Gastrocnemius medialis (tissue), 4 donors: ENCODE results near the gene PAQR8.

Experiments used
- CTCF ChIP-seq, 5 experiments: fragments of 450-650 bp in 3 of 5; fragments of 200-600 bp in 2 of 5; sonication (generic) in 2 of 5; IDR thresholded peaks in 4 of 5; conservative IDR thresholded peaks in 1 of 5; 1 replicate in 4 of 5; 2 replicates in 1 of 5; pipeline ENCODE4 v1.5.1; 2016 to 2019; ENCODE audit warnings: antibody characterized with exemption in 5 of 5, mild to moderate bottlenecking in 3 of 5, moderate library complexity in 3 of 5
- POLR2A ChIP-seq, 2 donors: fragments of 450-650 bp; IDR thresholded peaks; one replicate each; pipeline ENCODE4 v1.6.1; 2017; ENCODE audit warnings: antibody characterized with exemption in 2 of 2, mild to moderate bottlenecking in 2 of 2, moderate library complexity in 2 of 2

- TF ChIP-seq CTCF (IDR thresholded peaks at IDR 0.05 in 4 of 5, conservative IDR thresholded peaks at IDR 0.05 in 1 of 5) (no peak), POLR2A (IDR thresholded peaks at IDR 0.05) (no peak)
These were observed 47.2 kb upstream of the PAQR8 start for GRCh38 chr6:52314752-52315151.
